Raji (cell line): ENCODE results near the gene TRAPPC13.

Experiments used
- POLR2A ChIP-seq: IDR thresholded peaks from 2 replicates; pipeline ENCODE4 v1.6.1; 2011; ENCODE audit warnings: low read depth, low read length, control low read depth; ENCODE audit not compliant: insufficient read depth

TRAPPC13 gene

DNA sequence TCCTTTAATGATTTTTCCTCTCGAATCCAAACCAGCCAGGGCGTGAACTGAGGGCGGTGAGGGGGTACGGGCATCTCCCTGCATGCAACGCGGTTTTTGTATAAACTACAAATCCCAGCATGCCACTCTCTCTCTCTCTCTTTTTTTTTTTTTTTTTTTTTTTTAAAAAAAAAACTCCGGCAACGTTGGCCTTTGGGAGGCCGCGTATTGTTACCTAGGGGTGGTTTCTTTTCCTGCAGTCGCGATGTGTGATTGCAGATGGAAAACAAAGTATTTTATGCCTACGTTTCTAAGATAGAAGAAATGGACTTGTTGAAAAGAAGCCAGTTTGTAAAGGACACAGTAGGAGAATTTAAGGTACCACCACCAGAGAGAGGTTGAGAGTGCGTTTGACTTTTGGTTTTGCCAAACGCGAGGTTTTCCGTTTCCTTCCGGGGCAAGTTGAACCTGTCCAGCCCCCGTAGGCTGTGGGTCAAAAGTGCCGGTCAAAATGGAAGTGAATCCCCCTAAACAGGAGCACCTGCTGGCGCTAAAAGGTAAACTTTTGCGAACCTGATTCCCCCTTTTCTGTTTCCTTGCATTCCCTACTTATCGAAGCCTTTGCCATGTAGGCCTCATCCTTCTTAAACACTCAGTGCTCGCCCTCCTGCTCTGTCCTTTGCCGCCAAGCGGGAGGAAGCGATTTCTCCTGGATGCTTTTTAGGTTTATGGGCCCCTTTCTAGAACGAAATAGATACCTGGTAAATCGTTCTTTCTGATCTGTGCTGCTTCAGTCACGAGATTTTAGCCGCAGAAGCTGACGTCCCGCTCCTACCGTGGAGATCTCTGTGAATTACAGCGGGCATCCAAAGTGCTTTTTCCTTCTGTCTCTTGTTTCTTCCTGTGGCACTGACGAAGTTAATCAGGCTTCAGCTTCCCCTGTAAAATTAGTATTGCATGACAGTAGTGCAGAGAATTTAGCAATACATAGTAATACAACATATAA lies at the start of gene TRAPPC13, which contains the start of gene SHLD3:
Gene TRAPPC13, plus strand, starts transcription at position 457 of the 985 bp plus-strand sequence. Its CDS starts 34 bp downstream, at position 491.
Gene SHLD3, plus strand, starts transcription at position 457 of the 985 bp plus-strand sequence. CDS start 4,561 bp downstream, outside the sequence.
- TF ChIP-seq POLR2A, result peak; percentile 60

- no peak for TF ChIP-seq POLR2A
Measured at GRCh38 chr5:65577141-65577540, 47.7 kb upstream of the TRAPPC13 start.

DNA sequence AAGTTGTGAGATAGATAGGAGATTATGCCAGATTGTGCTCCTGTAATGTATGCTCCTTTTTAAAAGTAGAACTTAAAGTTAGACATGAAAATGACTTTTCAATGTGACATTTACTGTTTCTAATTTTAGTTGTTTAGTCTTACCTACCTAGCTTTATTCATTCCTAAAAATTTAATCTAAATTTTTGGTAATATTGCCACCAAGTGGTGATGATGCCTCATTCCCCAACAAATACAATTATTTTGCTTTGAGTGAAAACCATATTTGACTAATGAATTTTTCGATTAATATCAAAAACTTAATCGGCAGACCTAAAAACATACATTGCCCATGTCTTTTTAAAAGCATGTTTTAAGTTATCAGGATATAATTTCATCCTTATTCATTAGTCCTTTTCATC lies 36.1 kb upstream of the TRAPPC13 start:
- no peak for TF ChIP-seq POLR2A

- no peak for TF ChIP-seq POLR2A
Measured at GRCh38 chr5:65611524-65611923, 13.3 kb upstream of the TRAPPC13 start.

DNA sequence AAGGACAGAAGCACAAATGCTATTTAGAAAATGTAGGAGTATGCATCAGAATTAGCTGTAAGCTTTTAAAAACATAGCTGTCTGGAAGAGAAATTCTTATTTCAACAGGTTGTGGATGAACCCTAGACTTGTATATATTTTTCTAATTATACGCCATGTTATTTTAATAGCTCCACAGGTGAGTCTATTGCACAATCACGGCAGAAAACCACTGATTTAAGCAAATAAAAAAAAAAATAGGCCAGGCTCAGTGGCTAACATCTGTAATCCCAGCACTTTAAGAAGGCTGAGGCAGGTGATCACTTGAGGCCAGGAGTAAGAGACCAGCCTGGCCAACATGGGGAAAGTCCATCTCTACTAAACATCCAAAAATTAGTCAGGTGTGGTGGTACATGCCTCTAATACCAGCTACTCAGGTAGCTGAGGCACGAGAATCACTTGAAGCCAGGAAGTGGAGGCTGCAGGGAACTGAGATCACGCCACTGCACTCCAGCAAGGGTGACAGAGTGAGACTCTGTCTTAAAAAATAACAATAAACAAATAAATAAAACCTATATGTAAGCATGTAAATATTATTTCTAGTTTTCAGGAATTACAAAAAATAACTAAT lies 12.4 kb upstream of the TRAPPC13 start:
- TF ChIP-seq POLR2A, result no peak

- TF ChIP-seq POLR2A, result no peak
Measured at GRCh38 chr5:65620021-65620420, 4.8 kb upstream of the TRAPPC13 start.

DNA sequence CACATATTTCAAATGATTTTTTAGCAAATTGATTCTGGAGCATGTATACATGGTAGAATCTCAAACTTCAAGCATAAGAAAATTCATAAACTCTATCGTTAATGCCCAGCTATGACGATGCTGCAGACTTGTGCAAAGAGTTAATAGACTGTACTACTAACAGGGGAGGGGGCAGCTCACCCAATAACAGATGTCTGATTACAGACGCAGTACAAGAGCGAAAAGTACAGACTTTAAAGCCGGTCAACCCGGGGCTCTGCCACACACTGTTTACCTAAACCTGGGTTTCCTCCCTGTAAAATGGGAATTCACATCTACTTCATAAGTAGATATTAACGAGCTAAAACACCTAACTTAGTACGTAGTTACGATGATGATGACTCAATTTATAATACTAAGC lies 1.3 kb upstream of the TRAPPC13 start:
- TF ChIP-seq POLR2A, result no peak

DNA sequence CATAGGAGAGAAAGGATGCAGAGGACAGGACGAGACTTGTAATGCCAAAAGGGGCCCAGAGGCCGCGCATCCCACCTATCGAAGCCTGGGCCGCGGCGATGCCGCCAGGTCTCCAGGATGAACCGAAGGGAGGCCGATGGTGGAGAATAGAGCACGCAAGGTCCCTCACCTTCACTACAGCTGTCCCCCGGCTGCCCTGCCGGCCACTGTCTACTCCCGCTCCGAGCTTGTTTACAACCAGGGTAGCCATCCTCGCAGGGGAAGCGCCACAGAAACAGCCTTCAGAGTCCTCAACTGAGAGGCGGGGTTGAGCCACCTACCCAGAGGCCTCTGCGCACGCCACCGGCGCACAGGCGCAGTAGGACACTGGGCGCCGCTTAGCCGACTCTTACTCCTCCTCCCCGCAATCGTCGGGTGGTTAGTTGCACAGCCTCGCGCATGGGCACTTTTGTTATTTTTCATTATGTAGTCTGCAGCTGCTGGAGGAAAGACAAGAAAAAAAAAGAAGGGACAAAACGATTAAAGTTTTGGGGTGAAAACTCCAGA lies 729 bp upstream of the TRAPPC13 start, which contains the start of gene TRIM23:
Gene TRIM23, minus strand, starts transcription at position 309 of the 546 bp plus-strand sequence. Its CDS starts 59 bp downstream, at position 250.
- TF ChIP-seq POLR2A, result peak; percentile 82

GRCh38 chr5:65625743-65626142 lies 916 bp downstream of the TRAPPC13 start:
- no peak for TF ChIP-seq POLR2A

DNA sequence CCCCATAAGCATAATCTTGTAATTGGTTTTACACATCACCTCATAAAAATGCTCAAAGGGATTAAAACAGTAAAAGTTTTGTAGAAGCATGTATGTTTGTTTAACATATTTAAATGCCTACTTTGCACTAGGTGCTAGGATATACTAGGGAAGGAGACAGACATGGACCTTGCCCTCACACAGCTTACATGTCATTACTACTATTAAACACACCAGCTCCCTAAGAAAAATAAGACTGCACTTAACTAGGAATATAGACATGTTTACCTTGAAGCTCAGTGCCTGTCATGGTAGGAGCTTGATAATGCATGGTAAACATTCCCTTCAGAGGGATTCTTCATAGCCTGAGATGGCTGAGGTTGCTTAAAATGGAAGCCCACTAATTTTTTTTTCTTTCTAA lies 6.2 kb downstream of the TRAPPC13 start:
- TF ChIP-seq POLR2A, result no peak

- no peak for TF ChIP-seq POLR2A
Measured at GRCh38 chr5:65640240-65640639, 15.4 kb downstream of the TRAPPC13 start.

- no peak for TF ChIP-seq POLR2A
Measured at GRCh38 chr5:65646938-65647337, 22.1 kb downstream of the TRAPPC13 start.

- TF ChIP-seq POLR2A, result no peak
Measured at GRCh38 chr5:65647941-65648340, 23.1 kb downstream of the TRAPPC13 start.

- no peak for TF ChIP-seq POLR2A
Measured at GRCh38 chr5:65651144-65651543, 26.3 kb downstream of the TRAPPC13 start.

DNA sequence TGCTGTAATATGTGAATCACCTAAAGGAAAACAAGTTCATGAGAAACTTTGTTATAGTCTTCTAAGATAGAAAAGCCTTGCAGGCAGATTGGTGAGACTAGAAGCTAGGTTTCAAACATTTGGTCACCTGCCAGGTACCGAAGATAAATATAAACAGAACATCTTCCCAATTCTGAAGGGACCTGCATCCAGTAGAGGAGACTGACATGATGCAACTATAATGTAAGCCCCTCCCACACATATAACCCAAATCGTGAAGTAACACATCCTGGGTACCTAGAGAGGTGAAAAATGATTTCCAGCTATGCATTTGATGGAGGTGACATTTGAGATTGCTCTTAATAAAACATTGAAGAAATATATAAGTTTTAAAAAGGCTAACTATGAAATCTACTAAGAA lies 29.9 kb downstream of the TRAPPC13 start:
- TF ChIP-seq POLR2A, result no peak
